ENCODE measurements around the gene HLA-B.

- no peak for TF ChIP-seq CTCF (IDR thresholded peaks at IDR 0.05; ENCODE audit: low read depth, low read length, poor library complexity, severe bottlenecking)
- no peak for TF ChIP-seq EZH2phosphoT487 (IDR thresholded peaks at IDR 0.05; ENCODE audit: borderline replicate concordance, low read length)
Measured at GRCh38 chr6:31397901-31398525, 41.0 kb upstream of the HLA-B start.

Data from DOHH2 (cell line).